ENCODE data around the gene GALR1.

- TF ChIP-seq CTCF (conservative IDR thresholded peaks at IDR 0.05; ENCODE audit: low read length) (no peak), EZH2phosphoT487 (IDR thresholded peaks at IDR 0.05; ENCODE audit: borderline replicate concordance) (no peak)
These were observed 22.2 kb downstream of the GALR1 start for GRCh38 chr18:77271576-77272481.
